Erythroblast (primary cell): ENCODE data around the gene S100A5.
A peak's percentile ranks its signal among the peaks of the same experiment; 100 is the strongest.
"Not testable (repeated sequence)": the region's sequence is repeated elsewhere in the genome, so short reads cannot be mapped to it uniquely, and the experiment has no call there.

ENCODE experiments used
- DNase-seq, 2 experiments: peaks; one replicate each; lab custom pipeline; 2025; lab: John Stamatoyannopoulos, UW
- GATA1 ChIP-seq: IDR thresholded peaks from 2 replicates; pipeline ENCODE4 v1.6.1; 2011; ENCODE audit warnings: low read depth, mild to moderate bottlenecking, control low read depth, low read length, moderate library complexity
- POLR2A ChIP-seq: IDR thresholded peaks from 2 replicates; pipeline ENCODE4 v1.6.1; 2011; ENCODE audit warnings: mild to moderate bottlenecking, low read length

S100A5 gene

GRCh38 chr1:153540394-153541361 lies at the start of gene S100A5:
S100A5 (minus strand) TSS chr1:153540934; CDS start chr1:153540191, 743 bp downstream.
- DNase-seq = peak in 1 of 2 experiments; percentile 22
- TF ChIP-seq POLR2A (no peak), GATA1 (no peak)

GRCh38 chr1:153588482-153588881 lies 47.7 kb upstream of the S100A5 start:
- TF ChIP-seq GATA1 = no peak
- TF ChIP-seq POLR2A = no peak
- no peak for DNase-seq

GRCh38 chr1:153588033-153588432 lies 47.3 kb upstream of the S100A5 start:
- DNase-seq = not testable (repeated sequence)

GRCh38 chr1:153587314-153587713 lies 46.6 kb upstream of the S100A5 start:
- no peak for DNase-seq

GRCh38 chr1:153586347-153586746 lies 45.6 kb upstream of the S100A5 start:
- no peak for DNase-seq

More at GRCh38 chr1:153587314-153587713, 46.6 kb upstream of the S100A5 start:
- TF ChIP-seq POLR2A (no peak), GATA1 (no peak)

GRCh38 chr1:153585006-153585405 lies 44.3 kb upstream of the S100A5 start:
- TF ChIP-seq POLR2A (no peak), GATA1 (no peak)
- DNase-seq = no peak

More at GRCh38 chr1:153586347-153586746, 45.6 kb upstream of the S100A5 start:
- TF ChIP-seq GATA1 (no peak), POLR2A (no peak)

- DNase-seq = no peak
- no peak for TF ChIP-seq GATA1
- TF ChIP-seq POLR2A = no peak
Observed at GRCh38 chr1:153583976-153584375, 43.2 kb upstream of the S100A5 start.

- not testable (repeated sequence) for DNase-seq
Observed at GRCh38 chr1:153583514-153583913, 42.8 kb upstream of the S100A5 start.

GRCh38 chr1:153582836-153583235 lies 42.1 kb upstream of the S100A5 start:
- DNase-seq = not testable (repeated sequence)

- no peak for TF ChIP-seq POLR2A
- no peak for TF ChIP-seq GATA1
- DNase-seq = no peak
Observed at GRCh38 chr1:153578936-153579335, 38.2 kb upstream of the S100A5 start.

GRCh38 chr1:153578490-153578889 lies 37.8 kb upstream of the S100A5 start:
- no peak for TF ChIP-seq GATA1
- no peak for TF ChIP-seq POLR2A
- DNase-seq = no peak

- DNase-seq = peak in 1 of 2 experiments; percentile 12
- TF ChIP-seq POLR2A = no peak
- TF ChIP-seq GATA1 = no peak
Observed at GRCh38 chr1:153577624-153578051, 36.9 kb upstream of the S100A5 start.

GRCh38 chr1:153577138-153577537 lies 36.4 kb upstream of the S100A5 start:
- DNase-seq = no peak
- TF ChIP-seq POLR2A (no peak), GATA1 (no peak)

GRCh38 chr1:153575497-153575896 lies 34.8 kb upstream of the S100A5 start:
- not testable (repeated sequence) for DNase-seq

- not testable (repeated sequence) for DNase-seq
Observed at GRCh38 chr1:153575081-153575491, 34.4 kb upstream of the S100A5 start.

- DNase-seq = no peak
- no peak for TF ChIP-seq GATA1
- no peak for TF ChIP-seq POLR2A
Observed at GRCh38 chr1:153573351-153573750, 32.6 kb upstream of the S100A5 start.
